Activated T-cell treated with anti-CD3 and anti-CD28 coated beads for 4 hours (primary cell): ENCODE measurements around the gene SP140.
A peak's percentile ranks its signal among the peaks of the same experiment; 100 is the strongest.
"Not testable (repeated sequence)": the region's sequence is repeated elsewhere in the genome, so short reads cannot be mapped to it uniquely, and the experiment has no call there.

Experiments
- DNase-seq: peaks from one replicate; pipeline ENCODE4 v3.0.0-alpha.2; 2020

SP140 gene

GRCh38 chr2:230225486-230225885 lies at the start of gene SP140:
Gene SP140 (plus strand): TSS chr2:230225736. CDS start chr2:230225845, 109 bp downstream.
- peak; percentile 75 for DNase-seq

GRCh38 chr2:230176996-230177395 lies 48.5 kb upstream of the SP140 start:
- no peak for DNase-seq

GRCh38 chr2:230178546-230179485 lies 46.7 kb upstream of the SP140 start:
- DNase-seq = no peak

GRCh38 chr2:230179907-230180306 lies 45.6 kb upstream of the SP140 start:
- DNase-seq = no peak

- DNase-seq = no peak
Measured at GRCh38 chr2:230181195-230181594, 44.3 kb upstream of the SP140 start.

- DNase-seq = no peak
Measured at GRCh38 chr2:230184727-230185578, 40.6 kb upstream of the SP140 start.

- no peak for DNase-seq
Measured at GRCh38 chr2:230202430-230203109, 23.0 kb upstream of the SP140 start.

GRCh38 chr2:230203110-230203676 lies 22.3 kb upstream of the SP140 start:
- DNase-seq = no peak

GRCh38 chr2:230205034-230205433 lies 20.5 kb upstream of the SP140 start:
- no peak for DNase-seq

GRCh38 chr2:230205721-230206120 lies 19.8 kb upstream of the SP140 start:
- DNase-seq = no peak

GRCh38 chr2:230208576-230208975 lies 17.0 kb upstream of the SP140 start:
- no peak for DNase-seq

GRCh38 chr2:230209422-230210051 lies 16.0 kb upstream of the SP140 start:
- DNase-seq = no peak

GRCh38 chr2:230216489-230216888 lies 9.0 kb upstream of the SP140 start:
- no peak for DNase-seq

GRCh38 chr2:230217424-230217823 lies 8.1 kb upstream of the SP140 start:
- no peak for DNase-seq

- no peak for DNase-seq
Measured at GRCh38 chr2:230218421-230218820, 7.1 kb upstream of the SP140 start.

- peak; percentile 72 for DNase-seq
Measured at GRCh38 chr2:230219419-230220331, 5.9 kb upstream of the SP140 start, which contains the start of gene SP110. Gene SP110 (minus strand): TSS chr2:230219984. CDS start chr2:230216927, 3,057 bp downstream.

GRCh38 chr2:230220347-230220969 lies 5.1 kb upstream of the SP140 start:
- DNase-seq = no peak

- DNase-seq = no peak
Measured at GRCh38 chr2:230221493-230221892, 4.0 kb upstream of the SP140 start.

- DNase-seq = not testable (repeated sequence)
Measured at GRCh38 chr2:230222829-230223228, 2.7 kb upstream of the SP140 start.

GRCh38 chr2:230224458-230224857 lies 1.1 kb upstream of the SP140 start:
- no peak for DNase-seq
